ENCODE results near the gene NALCN.

DNA sequence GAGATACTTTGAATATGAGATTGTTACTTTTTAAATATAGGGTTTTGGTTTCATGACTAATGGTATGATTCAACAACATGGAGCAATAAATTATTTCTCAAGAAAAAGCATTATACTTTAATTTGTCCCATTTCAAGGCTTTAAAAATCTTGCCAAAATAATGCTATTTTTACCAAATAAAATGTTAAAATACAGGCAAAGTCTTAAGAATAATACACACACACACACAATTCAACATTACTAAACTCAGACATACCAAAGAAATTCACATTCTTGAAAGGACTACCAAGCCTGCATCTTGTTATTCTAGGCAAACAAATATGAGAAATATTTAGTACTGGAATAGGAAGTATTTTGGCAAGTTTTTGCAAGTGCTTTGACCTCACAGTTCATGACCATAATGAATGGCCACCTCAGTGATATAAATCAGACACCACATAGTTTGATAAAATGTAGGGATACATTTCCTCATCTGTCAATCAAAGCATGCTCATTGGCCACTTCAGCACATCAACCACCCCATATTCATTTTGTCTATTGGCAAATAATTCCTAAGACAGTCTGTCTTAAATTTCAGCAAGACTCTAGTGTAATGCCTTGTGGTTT is 107.2 kb downstream of the NALCN start:
- TF ChIP-seq, protein P1, sequence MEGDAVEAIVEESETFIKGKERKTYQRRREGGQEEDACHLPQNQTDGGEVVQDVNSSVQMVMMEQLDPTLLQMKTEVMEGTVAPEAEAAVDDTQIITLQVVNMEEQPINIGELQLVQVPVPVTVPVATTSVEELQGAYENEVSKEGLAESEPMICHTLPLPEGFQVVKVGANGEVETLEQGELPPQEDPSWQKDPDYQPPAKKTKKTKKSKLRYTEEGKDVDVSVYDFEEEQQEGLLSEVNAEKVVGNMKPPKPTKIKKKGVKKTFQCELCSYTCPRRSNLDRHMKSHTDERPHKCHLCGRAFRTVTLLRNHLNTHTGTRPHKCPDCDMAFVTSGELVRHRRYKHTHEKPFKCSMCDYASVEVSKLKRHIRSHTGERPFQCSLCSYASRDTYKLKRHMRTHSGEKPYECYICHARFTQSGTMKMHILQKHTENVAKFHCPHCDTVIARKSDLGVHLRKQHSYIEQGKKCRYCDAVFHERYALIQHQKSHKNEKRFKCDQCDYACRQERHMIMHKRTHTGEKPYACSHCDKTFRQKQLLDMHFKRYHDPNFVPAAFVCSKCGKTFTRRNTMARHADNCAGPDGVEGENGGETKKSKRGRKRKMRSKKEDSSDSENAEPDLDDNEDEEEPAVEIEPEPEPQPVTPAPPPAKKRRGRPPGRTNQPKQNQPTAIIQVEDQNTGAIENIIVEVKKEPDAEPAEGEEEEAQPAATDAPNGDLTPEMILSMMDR (IDR thresholded peaks at IDR 0.05; ENCODE audit: low read depth, low read length): no peak
- TF ChIP-seq EZH2phosphoT487 (IDR thresholded peaks at IDR 0.05; ENCODE audit: low read depth): no peak

Data from OCI-LY3 (cell line).